HG03469 (cell line): ENCODE data around the gene PLBD2.

Experiments used
- ATAC-seq: cut with Tn5 transposase; IDR thresholded peaks from one replicate; pipeline ENCODE4 v1.9.1; 2021; ENCODE audit warnings: mild to moderate bottlenecking, moderate library complexity, moderate number of reproducible peaks; ENCODE audit not compliant: unreplicated experiment

PLBD2 gene

DNA sequence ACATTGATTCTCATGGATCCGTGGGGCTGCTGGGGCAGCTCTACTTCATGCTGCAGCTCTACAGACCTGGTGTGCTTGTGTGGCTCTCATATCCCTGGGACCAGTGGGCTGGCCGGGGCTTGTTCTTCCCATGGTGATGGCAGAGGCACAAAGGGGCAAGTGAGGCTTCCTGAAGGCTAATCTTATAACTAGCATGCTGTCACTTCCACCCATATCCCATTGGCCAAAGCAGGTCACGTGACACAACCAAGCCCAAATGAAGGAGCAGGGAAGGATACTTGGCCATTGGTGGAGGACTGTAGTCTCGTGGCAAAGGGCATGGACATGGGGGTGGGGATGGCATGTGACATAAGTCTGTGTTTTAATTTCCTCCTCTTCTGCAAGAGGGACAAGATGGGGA lies 9.9 kb downstream of the PLBD2 start:
- no peak for ATAC-seq

- ATAC-seq, result no peak
Measured at GRCh38 chr12:113369391-113369985, 11.1 kb downstream of the PLBD2 start.

DNA sequence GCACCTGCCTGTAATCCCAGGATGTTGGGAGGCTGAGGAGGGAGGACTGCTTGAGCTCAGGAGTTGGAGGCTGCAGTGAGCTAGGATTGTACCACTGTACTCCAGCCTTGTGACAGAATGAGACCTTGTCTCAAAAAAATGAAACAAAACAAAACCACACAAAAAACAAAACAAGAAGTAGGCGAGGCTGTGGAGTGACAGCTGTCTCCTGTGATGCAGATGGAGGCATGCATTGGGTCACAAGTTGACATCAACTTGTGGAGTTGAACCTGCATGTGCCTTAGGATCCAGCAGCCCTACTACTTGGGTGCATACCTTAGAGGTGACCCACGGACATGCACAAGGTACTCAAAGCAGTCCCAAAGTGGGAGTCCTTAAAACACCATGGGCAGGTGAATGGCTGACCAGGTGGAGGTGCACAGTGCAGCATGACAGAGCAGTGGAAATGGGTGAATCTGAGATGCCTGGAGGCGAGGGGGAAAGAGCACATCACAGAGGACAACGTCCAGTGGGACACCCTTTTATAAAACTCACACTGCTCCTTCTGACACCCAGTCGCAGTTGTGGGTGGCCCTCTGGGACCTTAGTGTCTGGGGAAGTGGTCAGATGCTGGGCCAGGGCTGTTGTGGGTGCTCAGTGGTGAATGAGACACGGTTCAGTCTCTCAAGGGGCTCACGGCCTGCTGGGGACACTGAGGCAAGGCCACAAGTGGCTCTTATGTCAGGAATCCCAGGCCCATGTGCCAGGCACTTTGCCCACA lies 12.7 kb downstream of the PLBD2 start:
- no peak for ATAC-seq

DNA sequence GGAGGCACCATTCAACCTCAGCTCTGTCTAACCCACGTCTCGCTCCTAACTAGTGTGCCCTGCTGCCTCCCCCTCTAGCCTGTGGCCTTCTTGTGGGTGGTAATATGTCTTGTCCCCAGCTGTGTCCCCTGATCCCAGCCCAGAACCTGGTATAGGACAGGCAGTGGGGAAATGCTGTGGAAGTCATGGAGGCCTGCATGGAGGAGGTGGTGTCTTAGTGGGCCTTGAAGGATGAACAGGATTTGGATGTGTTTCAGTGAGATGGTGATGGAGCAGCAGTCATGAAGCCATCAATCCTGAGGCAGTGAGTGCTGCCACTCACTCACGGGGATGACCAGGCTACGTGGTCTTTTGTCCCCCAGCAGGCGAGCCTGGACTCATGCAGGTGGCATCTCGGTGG lies 13.4 kb downstream of the PLBD2 start:
- no peak for ATAC-seq

GRCh38 chr12:113372371-113372770 lies 14.0 kb downstream of the PLBD2 start:
- ATAC-seq, result no peak

DNA sequence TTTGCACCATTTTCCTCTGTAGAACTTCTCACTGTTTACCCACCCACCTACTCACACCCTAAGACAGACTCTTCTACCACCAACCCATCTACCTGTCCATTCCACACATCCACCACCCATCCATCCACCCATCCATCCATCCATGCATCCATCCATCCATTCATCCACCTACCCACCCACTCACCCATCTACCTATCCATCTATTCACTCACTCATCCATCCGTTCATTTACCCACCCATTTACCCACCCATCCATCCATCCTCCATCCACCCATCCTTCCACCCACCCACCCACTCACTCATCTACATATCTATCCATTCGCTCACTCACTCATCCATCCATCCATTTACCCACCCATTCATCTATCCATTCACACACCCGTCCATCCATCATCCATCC lies 15.1 kb downstream of the PLBD2 start:
- no peak for ATAC-seq

- ATAC-seq, result no peak
Measured at GRCh38 chr12:113373969-113374368, 15.6 kb downstream of the PLBD2 start.

DNA sequence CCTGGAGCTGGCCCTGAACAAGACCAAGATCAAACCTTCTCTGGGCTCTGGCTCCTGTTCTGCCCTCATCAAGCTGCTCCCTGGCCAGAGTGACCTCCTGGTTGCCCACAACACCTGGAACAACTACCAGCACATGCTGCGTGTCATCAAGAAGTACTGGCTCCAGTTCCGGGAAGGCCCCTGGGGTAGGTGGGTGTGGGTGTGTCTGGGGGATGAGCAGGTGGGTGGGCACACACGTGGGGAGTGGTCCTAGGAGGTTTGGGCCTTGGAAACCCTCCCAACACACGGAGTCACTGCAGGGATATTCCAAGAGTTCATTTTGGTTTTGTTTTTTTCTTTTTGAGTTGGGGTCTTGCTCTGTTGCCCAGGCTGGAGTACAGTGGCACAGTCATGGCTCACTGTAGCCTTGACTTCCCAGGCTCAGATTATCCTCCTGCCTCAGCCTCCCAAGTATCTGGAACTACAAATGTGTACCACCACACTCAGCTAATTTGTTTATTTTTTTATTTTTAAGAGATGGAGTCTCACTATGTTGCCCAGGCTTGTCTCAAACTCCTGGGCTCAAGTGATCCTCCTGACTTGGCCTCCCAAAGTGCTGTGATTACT lies 16.5 kb downstream of the PLBD2 start:
- no peak for ATAC-seq

- ATAC-seq, result no peak
Measured at GRCh38 chr12:113378291-113378690, 19.9 kb downstream of the PLBD2 start.

DNA sequence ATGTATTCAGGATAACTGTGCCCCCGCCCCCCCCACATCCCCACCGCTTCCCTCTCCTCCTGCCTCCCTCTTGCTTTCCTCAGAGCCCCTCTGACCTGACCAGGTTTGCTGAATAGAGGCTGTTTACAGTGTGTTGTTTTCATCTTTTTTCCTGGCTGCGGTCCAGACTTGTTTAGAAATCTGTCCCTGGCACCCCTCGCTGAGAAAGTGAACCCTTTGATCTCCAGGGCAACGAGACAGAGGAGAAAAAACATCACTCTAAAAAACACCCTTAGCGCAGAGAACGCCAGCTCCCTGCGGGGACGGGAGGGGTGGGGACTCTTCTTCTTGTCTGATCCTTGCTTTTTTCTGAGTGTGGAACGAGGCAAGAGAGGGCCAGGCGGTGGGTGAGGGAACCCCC lies 22.8 kb downstream of the PLBD2 start:
- ATAC-seq, result no peak

GRCh38 chr12:113382206-113382605 lies 23.8 kb downstream of the PLBD2 start:
- no peak for ATAC-seq

GRCh38 chr12:113384778-113385177 lies 26.4 kb downstream of the PLBD2 start:
- ATAC-seq, result no peak

GRCh38 chr12:113385282-113385882 lies 27.0 kb downstream of the PLBD2 start:
- ATAC-seq, result no peak

DNA sequence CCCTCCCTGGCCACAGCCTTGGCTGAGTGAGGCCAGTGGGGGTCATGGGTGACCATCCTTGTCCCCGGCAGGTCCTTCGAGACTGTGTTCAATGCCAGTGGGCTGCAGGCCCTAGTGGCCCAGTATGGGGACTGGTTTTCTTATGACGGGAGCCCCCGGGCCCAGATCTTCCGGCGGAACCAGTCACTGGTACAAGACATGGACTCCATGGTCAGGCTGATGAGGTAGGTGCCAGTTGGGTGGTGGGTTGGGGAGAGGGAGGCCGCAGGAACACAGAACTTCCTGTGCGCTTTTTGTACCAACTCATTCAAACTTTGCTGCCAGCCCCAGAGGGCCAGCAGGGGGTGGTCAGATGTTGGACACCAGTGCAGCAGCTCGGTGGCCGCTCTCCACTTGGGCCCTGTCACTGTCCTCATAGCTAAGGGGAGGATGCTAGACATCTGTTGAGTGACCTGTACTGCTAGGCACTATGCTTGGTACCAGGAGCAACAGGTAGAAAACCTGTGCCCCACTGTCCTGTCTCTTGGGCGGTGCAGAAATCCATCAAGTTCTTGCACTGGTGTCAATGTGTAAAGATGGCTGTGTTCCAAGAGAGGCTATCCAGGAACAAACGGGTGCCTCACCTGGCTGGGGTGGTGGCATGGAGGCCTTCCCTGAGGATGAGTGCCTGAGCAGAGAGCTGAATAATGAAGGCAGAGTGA lies 28.6 kb downstream of the PLBD2 start:
- ATAC-seq, result no peak

- ATAC-seq, result no peak
Measured at GRCh38 chr12:113387631-113388030, 29.2 kb downstream of the PLBD2 start.

- no peak for ATAC-seq
Measured at GRCh38 chr12:113388351-113388750, 30.0 kb downstream of the PLBD2 start.

DNA sequence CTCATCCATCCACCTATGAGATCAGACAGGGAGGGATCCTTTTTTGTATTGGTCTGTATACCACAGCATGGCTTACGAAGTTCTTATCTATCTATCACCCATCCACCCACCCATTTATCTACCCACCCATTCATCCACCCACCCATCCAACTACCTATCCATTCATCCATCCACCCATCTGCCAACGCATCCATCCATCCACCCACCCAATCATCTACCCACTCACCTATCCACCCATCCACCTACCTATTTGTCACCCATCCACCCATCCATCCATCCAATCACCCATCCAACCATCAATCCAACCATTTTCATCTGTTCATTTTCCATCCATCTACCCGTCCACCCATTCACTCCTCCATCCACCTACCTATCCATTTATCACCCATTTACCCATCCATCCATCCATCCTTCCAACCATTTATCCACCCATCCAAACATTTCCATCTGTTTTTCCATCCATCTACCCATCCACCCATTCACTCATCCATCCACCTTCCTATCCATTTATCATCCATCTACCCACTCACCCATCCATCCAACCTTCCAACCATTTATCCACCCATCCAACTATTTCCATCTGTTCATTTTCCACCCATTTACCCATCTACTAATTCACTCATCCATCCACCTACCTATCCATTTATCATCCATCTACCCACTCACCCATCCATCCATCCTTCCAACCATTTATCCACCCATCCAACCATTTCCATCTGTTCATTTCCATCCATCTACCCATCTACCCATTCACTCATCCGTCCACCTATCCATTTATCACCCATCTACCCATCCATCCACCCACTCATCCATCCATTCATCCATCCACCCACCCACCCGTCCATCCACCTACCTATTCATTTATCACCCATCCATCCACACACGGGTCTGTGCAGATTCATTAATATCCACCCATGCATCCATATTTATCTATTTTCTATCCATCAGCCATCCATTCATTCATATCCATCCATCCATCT lies 32.0 kb downstream of the PLBD2 start:
- no peak for ATAC-seq

- no peak for ATAC-seq
Measured at GRCh38 chr12:113391145-113391544, 32.8 kb downstream of the PLBD2 start.

- ATAC-seq, result no peak
Measured at GRCh38 chr12:113391650-113392337, 33.4 kb downstream of the PLBD2 start.

- no peak for ATAC-seq
Measured at GRCh38 chr12:113392520-113392919, 34.1 kb downstream of the PLBD2 start.
